Islet precursor cell (in vitro differentiated cells): ENCODE data around the gene FHL2.

Experiments
- DNase-seq: peaks from one replicate; pipeline ENCODE4 v3.0.0-alpha.2; 2018

The FHL2 gene

DNA sequence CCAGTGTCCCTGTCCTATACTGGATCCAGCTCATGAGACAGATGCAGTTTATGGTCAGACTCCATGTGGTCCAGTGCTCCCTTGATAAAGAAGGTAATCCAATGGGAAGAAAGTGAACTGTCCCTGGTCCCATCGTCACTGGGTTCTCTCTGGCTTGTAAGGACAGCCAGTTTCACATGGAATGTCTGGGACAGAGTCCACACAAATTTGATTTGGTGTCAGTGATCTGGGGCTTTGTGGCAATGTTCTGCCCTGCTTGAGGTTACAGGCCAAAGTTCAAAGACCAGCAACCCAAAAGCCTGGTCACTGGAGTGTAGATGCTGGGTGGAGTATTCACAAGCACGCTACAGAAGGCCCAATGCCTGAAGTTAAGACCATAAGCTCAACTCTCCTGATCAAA is 22.2 kb upstream of the FHL2 start:
- DNase-seq: no peak

- no peak for DNase-seq
Observed at GRCh38 chr2:105418522-105418921, 19.7 kb upstream of the FHL2 start.

GRCh38 chr2:105417857-105418436 is 19.1 kb upstream of the FHL2 start:
- no peak for DNase-seq

DNA sequence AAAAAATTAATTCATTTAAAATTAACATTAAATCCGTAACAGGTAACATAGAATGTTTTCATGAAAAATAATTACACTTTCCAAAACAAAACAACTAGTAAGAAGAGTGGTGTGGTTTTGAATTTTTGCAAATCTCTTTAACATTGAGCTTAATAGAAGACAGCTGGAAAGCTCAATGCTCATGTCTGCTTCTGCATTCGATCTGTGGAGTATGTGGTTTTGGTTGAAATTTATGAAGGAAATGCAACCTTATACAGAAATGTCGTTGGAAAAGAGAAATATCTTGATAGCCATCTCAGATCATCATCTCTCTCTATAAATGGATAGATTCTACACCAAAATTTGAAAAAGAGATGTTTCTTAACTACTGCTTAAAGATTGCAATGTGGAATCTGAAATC is 17.3 kb upstream of the FHL2 start:
- DNase-seq: no peak

DNA sequence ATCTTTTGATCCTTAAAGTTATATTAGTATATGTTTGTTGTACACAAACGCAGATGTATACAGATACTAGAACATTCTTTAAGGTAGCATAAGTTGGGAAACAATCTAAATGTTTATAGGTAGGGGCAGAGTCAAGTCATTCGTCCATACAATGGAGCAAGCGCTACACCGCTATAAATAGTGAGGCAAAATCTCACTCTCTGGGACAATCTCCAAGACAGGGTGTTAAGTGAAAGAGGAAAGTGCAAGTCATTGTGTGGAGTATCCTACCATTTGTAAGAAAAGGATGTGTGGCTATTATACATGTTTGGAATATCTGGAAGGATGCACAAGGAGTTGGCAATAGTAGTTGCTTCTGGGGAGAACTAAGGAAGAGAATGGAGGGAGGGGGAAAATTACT is 16.2 kb upstream of the FHL2 start:
- DNase-seq: no peak

DNA sequence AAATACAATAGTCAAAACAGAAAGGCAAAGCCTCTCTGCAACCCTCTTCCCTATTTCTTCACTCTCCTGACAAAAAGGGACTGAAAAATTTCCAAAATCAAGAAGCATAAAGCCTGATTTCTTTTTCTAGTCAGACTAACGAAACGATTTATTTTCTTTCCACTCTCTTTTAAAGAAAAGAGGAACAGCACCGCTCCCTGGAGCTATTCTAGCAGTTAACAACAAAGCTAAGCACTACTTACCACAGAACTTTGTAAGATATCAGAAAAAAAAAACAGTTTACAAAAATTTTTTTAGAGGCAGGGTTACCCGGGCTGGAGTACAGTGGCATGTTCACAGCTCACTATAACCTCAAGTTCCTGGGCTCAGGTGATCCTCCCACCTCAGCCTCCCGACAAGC is 14.4 kb upstream of the FHL2 start:
- DNase-seq: no peak

DNA sequence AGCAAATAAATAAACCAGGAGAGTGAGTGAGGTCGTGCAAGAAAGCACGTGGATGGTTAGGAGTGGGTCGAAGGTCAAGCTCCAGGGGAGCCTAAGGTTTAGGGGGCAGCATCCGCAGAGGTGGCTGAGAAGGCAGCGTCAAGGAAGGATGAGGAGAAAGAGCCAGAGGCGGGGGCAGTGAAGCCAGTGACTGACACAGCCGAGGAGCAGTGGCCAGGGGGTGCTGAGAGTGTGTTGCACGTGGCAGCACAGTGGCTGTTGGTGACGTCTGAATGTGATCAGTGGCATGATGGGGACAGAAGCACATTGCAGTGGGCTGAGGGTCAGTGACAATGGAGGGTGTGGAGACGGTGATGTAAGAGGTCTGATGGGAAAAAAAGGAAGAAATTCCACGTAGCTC is 13.7 kb upstream of the FHL2 start:
- DNase-seq: no peak

DNA sequence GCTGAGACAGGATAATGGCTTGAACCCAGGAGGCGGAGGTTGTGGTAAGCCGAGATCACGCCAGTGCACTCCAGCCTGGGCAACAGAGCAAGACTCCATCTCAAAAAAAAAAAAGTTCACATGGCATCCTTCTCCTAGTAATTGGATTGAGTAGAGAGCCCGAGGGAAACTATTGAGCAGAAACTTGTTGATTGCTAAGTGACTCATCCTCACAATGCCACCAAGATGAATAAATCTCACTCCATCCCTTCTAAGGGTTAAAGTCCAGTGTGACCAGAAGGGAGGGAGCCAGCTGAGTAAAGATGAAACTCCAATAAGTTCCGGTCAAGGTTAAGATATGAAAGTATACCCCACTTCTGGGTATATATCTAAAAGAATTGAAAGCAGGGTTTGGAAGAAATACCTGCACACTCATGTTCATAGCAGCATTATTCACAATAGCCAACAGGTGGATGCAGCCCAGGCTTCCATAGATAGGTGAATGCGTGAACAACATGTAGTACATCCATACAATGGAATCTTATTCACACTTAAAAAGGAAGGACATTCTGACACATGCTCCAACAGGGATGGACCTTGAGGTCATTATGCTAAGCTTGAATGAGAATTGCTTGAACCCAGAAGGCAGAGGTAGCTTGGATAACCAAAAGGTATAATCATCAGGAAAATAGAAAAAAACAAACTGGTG is 13.0 kb upstream of the FHL2 start:
- no peak for DNase-seq

- DNase-seq: no peak
Observed at GRCh38 chr2:105410554-105410953, 11.7 kb upstream of the FHL2 start.

- no peak for DNase-seq
Observed at GRCh38 chr2:105409717-105410116, 10.9 kb upstream of the FHL2 start.

- DNase-seq: no peak
Observed at GRCh38 chr2:105407946-105408743, 9.3 kb upstream of the FHL2 start.

DNA sequence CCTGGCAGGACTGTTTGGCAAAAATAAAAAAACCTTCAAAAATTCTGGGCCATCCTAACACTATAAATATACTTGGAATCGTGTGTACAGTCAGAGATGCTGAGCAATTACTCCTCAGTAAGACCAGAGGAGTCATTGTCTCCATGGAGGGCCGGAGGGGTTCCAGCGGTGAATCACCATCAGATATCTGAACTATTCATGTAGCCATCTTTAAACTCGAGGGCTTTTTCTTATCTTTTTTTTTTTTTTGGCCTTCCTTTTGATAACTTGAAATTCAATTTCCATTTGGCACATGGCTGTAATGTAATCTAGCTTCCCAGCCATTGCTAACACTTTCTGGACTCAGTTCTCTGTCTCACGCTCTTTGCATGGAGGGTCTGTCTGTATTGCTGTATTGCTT is 7.4 kb upstream of the FHL2 start:
- no peak for DNase-seq

- DNase-seq: no peak
Observed at GRCh38 chr2:105405291-105405690, 6.4 kb upstream of the FHL2 start.

DNA sequence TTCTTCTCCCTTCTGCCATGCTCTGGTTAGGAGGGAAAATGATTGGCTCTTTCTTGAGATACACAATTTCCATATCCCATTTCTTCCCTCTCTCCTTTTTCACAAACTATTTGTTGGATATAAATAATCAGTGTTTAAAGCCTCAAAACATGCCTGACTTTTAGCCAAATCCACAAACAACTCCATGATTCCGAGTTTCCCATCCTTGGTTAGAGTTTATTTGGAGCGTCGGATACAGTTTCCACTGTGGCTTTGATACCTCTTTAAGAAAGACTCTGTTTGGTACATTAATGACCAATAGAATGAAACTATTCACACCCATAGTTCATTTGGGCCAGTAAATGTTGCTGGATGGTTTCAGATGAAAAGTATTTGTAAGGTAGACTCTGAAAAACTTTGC is 5.9 kb upstream of the FHL2 start:
- DNase-seq: no peak

GRCh38 chr2:105403783-105404698 is 5.2 kb upstream of the FHL2 start:
- peak; percentile 87 for DNase-seq

DNA sequence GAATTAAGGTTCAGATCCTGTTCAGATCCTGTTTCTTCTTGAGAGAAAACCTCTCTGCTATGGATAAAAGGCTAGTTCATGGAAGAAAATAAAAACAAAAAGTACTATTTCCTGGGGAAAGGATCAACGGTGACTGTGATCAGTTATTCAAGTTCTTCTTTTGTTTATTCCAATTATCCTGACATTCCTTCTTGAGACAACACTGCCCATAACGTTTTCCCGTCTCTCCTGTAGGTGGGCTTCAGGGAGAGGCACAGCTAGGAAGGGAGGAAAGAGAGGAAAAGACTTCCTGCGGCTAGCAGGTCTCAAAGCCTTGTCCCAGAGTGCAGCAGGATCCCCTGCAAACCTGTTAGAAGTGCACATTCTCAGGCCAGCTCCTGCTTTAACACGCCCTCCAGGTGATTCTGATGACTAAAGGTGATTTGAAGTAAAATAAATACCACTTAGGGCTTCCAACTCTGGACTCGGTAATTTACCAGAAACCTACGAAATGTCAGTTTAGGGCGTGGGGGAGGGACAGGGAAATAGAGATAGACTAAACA is 4.5 kb upstream of the FHL2 start:
- peak; percentile 70 for DNase-seq

DNA sequence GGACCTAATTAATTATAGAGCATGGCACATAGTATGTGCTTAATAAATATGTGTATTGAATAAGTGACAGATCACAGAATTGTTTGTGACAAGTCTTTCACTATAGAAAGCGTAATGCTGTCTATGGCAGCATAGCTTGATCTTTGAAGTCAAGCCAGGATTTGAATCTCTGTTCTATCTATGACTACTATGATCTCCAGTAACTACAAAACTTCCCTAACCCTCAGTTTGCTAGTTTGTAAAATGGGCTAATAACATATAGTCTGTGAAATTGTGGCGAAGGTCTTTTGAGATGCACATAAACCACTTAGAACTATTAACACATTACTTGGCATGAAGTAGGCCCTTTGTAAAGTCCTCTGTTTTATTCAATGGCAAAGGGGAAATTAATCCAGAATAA is 4.0 kb upstream of the FHL2 start:
- DNase-seq: no peak

GRCh38 chr2:105401867-105402266 is 3.0 kb upstream of the FHL2 start:
- DNase-seq: no peak

- no peak for DNase-seq
Observed at GRCh38 chr2:105400138-105400540, 1.3 kb upstream of the FHL2 start.

GRCh38 chr2:105399207-105399861 is 483 bp upstream of the FHL2 start:
- no peak for DNase-seq

DNA sequence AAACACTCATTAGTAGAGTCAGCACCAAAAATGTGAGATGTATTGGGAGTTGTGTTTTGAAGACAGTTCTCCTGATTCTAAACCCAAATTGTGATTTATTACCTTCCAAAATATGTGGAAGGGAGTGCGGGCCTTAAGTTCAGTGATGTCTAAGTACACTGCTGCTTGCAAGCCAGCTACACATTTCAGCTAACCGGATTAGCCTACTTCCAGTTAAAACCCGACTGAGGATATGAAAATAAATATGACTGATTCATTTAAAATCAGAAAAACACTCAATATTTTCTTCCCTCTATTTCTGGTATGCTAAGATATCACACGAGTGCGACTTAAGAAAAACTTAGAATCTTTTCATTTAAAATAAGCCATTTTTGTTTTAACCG is 907 bp downstream of the FHL2 start:
- DNase-seq: no peak

- peak; percentile 73 for DNase-seq
Observed at GRCh38 chr2:105397025-105397722, 1.7 kb downstream of the FHL2 start.
